Chondrocyte (in vitro differentiated cells): ENCODE data around the gene PCDHGC5. TPM values are rescaled to one million over a fixed set of nuclear protein-coding genes. Genes with fewer than 3 reads are reported as not detected.

ENCODE experiments used
- DNase-seq: peaks from one replicate; pipeline ENCODE4 v3.0.0; 2021; ENCODE audit warnings: mixed read lengths, low spot score
- H3K27ac Mint-ChIP-seq: one replicate; pipeline ENCODE4 v1.8.0; 2021; ENCODE audit warnings: mild to moderate bottlenecking, moderate library complexity, mixed read lengths; ENCODE audit not compliant: unreplicated experiment
- H3K27me3 Mint-ChIP-seq: 2 replicates; pipeline ENCODE4 v1.8.0; 2021; ENCODE audit warnings: low read depth, mixed read lengths
- H3K36me3 Mint-ChIP-seq: 2 replicates; pipeline ENCODE4 v1.8.0; 2021; ENCODE audit warnings: low read depth, mixed read lengths
- H3K4me1 Mint-ChIP-seq: 2 replicates; pipeline ENCODE4 v1.8.0; 2021; ENCODE audit warnings: low read depth, mild to moderate bottlenecking, mixed read lengths
- H3K4me3 Mint-ChIP-seq: one replicate; pipeline ENCODE4 v1.8.0; 2021; ENCODE audit warnings: mild to moderate bottlenecking, moderate library complexity, mixed read lengths; ENCODE audit not compliant: unreplicated experiment
- H3K9me3 Mint-ChIP-seq: 2 replicates; pipeline ENCODE4 v1.8.0; 2021; ENCODE audit warnings: low read depth, mixed read lengths
- CTCF ChIP-seq: fragments of 200-600 bp; sonication (generic); IDR thresholded peaks from 2 replicates; pipeline ENCODE4 v1.5.0; 2021; ENCODE audit warnings: antibody characterized with exemption, mild to moderate bottlenecking, moderate library complexity
- total RNA-seq: library from RNA; stranded (reverse); gene quantifications from 3 replicates; pipeline ENCODE4 v1.2.1, GENCODE V29; 2021

PCDHGC5 gene
- total RNA-seq, 1 donor from 2014 or later: 1.7 TPM

GRCh38 chr5:141517312-141517711, 28.4 kb downstream of the PCDHGC5 start:
- no peak for TF ChIP-seq CTCF
- Mint-ChIP-seq H3K27me3 (no peaks in the 10 kb centered on the region), H3K36me3 (peaks cover 4% of the 10 kb centered on the region), H3K27ac (peak overlapping the region; percentile 77), H3K4me3 (no peak overlapping the region), H3K9me3 (no peaks in the 10 kb centered on the region), H3K4me1 (peaks cover 99% of the 10 kb centered on the region)
- no peak for DNase-seq

DNA sequence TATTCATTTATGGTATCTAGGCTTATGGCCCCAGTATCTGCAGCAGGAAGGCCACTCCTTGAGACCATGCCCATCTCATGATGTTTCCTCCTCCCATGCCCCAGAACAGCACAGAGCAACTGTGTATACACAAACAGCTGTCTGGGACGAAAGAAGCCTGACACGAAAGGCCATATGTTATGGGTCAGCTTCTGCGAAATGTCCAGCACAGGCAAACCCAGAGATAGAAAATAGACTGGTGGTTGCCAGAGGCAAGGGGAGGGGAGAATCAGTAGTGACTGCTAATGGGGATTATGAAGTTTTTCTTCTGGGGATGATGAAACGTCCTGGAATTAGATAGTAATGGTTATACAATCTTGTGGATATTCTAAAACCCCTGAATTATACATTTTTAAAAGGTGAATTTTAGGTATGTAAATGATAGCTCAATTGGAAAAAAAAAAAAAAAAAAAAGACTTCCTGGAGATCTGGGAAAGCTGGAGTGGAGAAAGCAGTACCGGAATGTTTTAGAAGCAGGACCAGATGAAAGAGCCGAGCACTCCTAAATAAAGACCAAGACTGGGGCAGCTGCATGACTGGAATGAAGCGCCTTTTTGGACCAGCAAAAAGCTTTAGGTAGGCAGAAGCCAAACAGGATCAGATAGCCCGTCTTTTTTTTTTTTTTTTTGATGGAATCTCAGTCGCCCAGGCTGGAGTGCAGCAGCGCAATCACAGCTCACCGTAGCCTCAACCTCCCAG, 29.2 kb downstream of the PCDHGC5 start:
- H3K4me3 Mint-ChIP-seq: no peak overlapping the region
- H3K27ac Mint-ChIP-seq: peak overlapping the region; percentile 92
- H3K4me1 Mint-ChIP-seq: peaks cover 97% of the 10 kb centered on the region
- peaks cover 4% of the 10 kb centered on the region for H3K36me3 Mint-ChIP-seq
- H3K27me3 Mint-ChIP-seq: no peaks in the 10 kb centered on the region
- DNase-seq: no peak
- no peaks in the 10 kb centered on the region for H3K9me3 Mint-ChIP-seq
- no peak for TF ChIP-seq CTCF

DNA sequence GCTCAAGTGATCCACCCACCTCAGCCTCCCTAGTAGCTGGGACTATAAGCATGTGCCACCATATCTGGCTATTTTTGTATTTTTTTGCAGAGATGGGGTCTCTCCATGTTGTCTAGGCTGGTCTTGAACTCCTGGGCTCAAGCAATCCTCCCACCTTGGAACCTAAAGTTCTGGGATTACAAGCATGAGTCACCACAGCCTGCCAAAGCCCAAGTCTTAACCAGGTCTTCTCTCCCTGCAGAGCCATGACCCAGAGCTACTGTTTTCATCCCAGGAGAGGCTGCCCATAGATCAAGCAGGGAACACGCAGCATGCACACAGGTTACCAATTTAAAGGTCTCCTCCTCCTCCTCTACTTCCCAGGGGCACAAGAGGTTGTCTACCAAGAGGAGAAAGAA, 29.7 kb downstream of the PCDHGC5 start:
- no peak for DNase-seq
- no peaks in the 10 kb centered on the region for H3K27me3 Mint-ChIP-seq
- H3K4me3 Mint-ChIP-seq: no peak overlapping the region
- H3K27ac Mint-ChIP-seq: peak overlapping the region; percentile 92
- H3K9me3 Mint-ChIP-seq: no peaks in the 10 kb centered on the region
- no peak for TF ChIP-seq CTCF
- peaks cover 4% of the 10 kb centered on the region for H3K36me3 Mint-ChIP-seq
- H3K4me1 Mint-ChIP-seq: peaks cover 92% of the 10 kb centered on the region

DNA sequence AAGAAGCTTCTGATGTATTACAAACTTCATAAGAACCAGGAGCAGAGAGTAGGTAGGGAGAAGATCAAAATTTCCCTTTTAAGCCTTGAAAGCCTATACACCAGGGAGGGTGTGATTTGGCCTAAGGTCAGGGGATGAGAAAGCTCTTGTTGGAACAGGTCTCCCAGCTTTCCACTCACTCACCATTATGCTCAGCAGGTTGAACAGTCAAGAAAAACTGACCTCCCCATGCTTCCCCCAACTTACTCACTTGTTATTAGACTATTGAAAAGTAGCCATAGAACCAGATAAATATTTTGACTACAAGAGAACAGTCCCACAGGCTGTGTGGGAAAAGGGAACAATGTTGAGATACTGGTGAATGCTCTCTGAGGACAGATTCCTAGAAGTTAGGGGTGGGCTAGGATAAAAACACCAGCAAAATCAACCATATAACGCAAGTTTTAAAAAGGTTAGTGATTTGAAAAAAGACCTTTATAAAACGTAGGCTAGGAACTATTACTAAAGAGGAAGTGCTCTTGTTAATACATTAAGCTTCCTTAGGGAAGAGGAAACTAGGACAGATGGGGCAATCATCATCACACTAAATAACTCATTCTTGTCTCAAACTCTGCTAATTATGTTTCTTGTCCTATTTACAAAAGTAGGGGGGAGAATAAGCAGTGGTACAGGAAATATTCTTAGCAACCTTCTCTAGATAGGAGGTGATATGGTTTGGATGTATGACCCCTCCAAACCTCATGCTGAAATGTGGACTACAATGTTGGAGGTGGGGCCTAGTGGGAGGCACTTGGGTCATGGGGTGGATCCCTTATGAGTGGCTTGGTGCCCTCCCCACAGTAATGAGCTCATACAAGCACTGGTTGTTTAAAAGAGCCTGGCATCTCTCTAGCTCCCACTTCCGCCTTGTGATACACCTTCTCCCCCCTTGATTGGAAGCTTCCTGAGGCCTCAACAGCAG, 31.0 kb downstream of the PCDHGC5 start:
- peak overlapping the region; percentile 95 for H3K27ac Mint-ChIP-seq
- DNase-seq: no peak
- TF ChIP-seq CTCF: no peak

DNA sequence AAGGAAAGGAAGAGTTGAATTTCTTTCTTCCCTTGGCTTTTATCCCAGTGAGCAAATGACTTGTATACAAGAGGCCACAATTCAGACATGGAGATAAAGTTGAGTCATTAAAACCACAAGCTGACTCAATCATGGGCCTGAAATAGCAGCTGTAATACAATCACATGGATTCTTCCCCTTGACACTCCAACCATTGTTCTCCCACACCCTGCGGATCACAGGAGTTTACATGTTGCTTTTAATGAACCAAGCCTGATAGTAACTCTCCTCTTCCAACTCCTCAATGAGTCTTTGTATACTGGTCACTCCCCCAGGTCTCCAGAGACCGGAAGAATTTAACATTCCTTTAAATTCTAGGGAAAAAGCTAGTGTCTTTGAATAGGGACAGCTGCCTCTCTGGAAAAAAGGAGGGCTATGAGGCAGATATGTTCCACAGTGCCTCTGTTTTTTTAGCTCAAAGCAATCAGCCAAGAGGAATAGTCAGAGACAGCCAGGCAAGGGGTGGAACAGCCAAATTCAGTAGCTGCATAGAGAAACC, 32.4 kb downstream of the PCDHGC5 start:
- no peak for TF ChIP-seq CTCF
- H3K4me1 Mint-ChIP-seq: peaks cover 92% of the 10 kb centered on the region
- no peak overlapping the region for H3K4me3 Mint-ChIP-seq
- H3K36me3 Mint-ChIP-seq: peaks cover 7% of the 10 kb centered on the region
- no peak for DNase-seq
- peak overlapping the region; percentile 95 for H3K27ac Mint-ChIP-seq
- no peaks in the 10 kb centered on the region for H3K9me3 Mint-ChIP-seq
- H3K27me3 Mint-ChIP-seq: no peaks in the 10 kb centered on the region

More for the DNA sequence above, 31.0 kb downstream of the PCDHGC5 start:
- no peaks in the 10 kb centered on the region for H3K27me3 Mint-ChIP-seq
- H3K4me1 Mint-ChIP-seq: peaks cover 92% of the 10 kb centered on the region
- H3K9me3 Mint-ChIP-seq: no peaks in the 10 kb centered on the region
- peaks cover 4% of the 10 kb centered on the region for H3K36me3 Mint-ChIP-seq
- no peak overlapping the region for H3K4me3 Mint-ChIP-seq
